Upper lobe of left lung (tissue), 4 donors: ENCODE data around the gene LUC7L3.

ENCODE experiments used
- EP300 ChIP-seq, 4 donors: sonication (generic); formaldehyde crosslinking; IDR thresholded peaks; one replicate each; pipeline ENCODE4 v1.5.1; 2017; ENCODE audit warnings: antibody characterized with exemption in 4 of 4, control low read depth in 2 of 4
- POLR2A ChIP-seq, 4 donors: fragments of 450-650 bp; IDR thresholded peaks; one replicate each; pipeline ENCODE4 v1.5.1; 2016 to 2017; ENCODE audit warnings: antibody characterized with exemption in 4 of 4, mild to moderate bottlenecking in 2 of 4
- TF ChIP-seq, protein P1 (sequence below), 6 experiments: fragments of 450-650 bp in 4 of 6; fragments of 200-600 bp in 2 of 6; sonication (generic) in 2 of 6; IDR thresholded peaks; one replicate each; pipeline ENCODE4 v1.5.1; 2016 to 2019; ENCODE audit warnings: antibody characterized with exemption in 6 of 6

DNA sequence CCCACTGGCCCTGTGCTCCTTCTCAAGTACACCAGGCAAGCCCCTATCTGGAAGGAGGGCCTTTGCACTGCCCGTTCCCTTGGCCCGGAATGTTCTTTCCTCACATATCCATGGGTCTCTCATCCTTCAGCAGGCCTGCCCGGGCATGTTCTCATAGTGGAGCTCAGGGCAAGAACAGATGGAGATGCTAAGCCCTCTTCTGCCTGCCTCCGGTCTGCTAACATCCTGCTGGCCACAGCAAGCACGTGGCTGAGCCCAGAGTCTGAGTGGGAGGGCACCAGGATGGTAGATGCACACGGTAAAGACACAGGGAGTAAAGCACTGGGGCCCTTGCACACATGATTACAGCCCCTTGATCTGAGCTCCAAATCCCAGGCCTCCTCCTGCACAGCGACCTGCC is 67.7 kb downstream of the LUC7L3 start:
- TF ChIP-seq, protein P1, sequence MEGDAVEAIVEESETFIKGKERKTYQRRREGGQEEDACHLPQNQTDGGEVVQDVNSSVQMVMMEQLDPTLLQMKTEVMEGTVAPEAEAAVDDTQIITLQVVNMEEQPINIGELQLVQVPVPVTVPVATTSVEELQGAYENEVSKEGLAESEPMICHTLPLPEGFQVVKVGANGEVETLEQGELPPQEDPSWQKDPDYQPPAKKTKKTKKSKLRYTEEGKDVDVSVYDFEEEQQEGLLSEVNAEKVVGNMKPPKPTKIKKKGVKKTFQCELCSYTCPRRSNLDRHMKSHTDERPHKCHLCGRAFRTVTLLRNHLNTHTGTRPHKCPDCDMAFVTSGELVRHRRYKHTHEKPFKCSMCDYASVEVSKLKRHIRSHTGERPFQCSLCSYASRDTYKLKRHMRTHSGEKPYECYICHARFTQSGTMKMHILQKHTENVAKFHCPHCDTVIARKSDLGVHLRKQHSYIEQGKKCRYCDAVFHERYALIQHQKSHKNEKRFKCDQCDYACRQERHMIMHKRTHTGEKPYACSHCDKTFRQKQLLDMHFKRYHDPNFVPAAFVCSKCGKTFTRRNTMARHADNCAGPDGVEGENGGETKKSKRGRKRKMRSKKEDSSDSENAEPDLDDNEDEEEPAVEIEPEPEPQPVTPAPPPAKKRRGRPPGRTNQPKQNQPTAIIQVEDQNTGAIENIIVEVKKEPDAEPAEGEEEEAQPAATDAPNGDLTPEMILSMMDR (IDR thresholded peaks at IDR 0.05) = no peak
- TF ChIP-seq EP300 (IDR thresholded peaks at IDR 0.05) = no peak
- TF ChIP-seq POLR2A (IDR thresholded peaks at IDR 0.05) = no peak
